SU-DHL-6 (cell line): ENCODE data around the gene GHRHR.

Source experiments
- CTCF ChIP-seq: fragments of 200-600 bp; sonication (generic); IDR thresholded peaks from one replicate; pipeline ENCODE4 v1.5.1; 2017; ENCODE audit warnings: antibody characterized with exemption, mild to moderate bottlenecking, low read length, moderate library complexity; ENCODE audit not compliant: insufficient read depth, poor library complexity, severe bottlenecking
- EZH2phosphoT487 ChIP-seq: fragments of 200-600 bp; sonication (generic), shearing (Covaris generic); conservative IDR thresholded peaks from 2 replicates; pipeline ENCODE4 v1.6.1; 2018; ENCODE audit warnings: mild to moderate bottlenecking, antibody characterized with exemption, low read length, moderate library complexity, mixed read lengths

DNA sequence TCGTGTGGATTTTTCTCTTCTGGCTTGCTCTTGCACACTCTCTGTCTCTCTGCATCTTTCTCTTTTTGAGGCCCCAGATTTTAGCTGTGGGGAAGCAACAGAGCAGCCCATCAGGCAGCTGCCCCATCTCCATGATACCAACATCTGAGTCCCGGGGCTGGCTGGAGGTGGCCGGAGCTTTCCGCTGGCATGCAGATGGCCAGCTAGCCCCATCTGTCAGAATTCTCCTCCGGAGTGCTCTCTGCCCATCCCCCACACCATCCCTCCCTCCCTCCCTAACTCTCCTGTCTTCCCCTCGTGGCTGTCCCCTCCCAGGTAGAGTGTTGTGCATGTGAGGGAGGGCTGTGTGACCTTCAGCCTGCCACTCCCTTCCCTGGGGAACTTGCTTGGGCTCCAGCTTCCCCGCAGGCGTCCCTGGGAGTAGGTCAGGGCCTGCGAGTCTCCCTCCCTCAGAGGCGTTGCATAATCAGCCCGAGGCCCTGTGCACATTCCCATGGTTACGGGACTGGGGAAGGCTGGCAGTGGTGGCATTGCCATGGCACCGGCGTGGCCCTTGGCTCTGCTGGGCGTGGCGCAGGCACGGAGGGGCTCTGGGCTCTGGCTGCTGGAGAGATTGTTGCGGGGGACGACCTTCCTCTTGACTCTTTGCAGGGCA is 24.7 kb downstream of the GHRHR start:
- TF ChIP-seq CTCF (no peak), EZH2phosphoT487 (no peak)
